B cell (primary cell): ENCODE data around the gene KRT80. TPM values are rescaled to one million over a fixed set of nuclear protein-coding genes. Genes with fewer than 3 reads are reported as not detected.

ENCODE experiments used
- ATAC-seq: fragments of 200-7000 bp; cut with Tn5 transposase; one replicate; pipeline ENCODE4 v1.10.0; 2021; ENCODE audit warnings: low read depth, mild to moderate bottlenecking, moderate number of reproducible peaks, moderate library complexity
- CTCF ChIA-PET: fragments of 350-600 bp; sonication (Branson Sonifier 250); formaldehyde crosslinking; loops from one replicate; lab custom pipeline; 2021; ENCODE audit warnings: antibody characterized with exemption, inconsistent platforms; lab: Charles Lee
- POLR2A ChIA-PET: fragments of 350-600 bp; sonication (Branson Sonifier 250); formaldehyde crosslinking; loops from one replicate; lab custom pipeline; 2021; ENCODE audit warnings: antibody characterized with exemption; lab: Charles Lee
- DNase-seq: peaks from one replicate; pipeline ENCODE4 v3.0.0; 2013
- H2AFZ ChIP-seq: 2 replicates; pipeline ENCODE4 v1.6.1; 2012; ENCODE audit warnings: mild to moderate bottlenecking, low read depth, low read length; ENCODE audit not compliant: insufficient read depth, poor library complexity, severe bottlenecking
- H3K27ac ChIP-seq, 2 donors: 1 replicate in 1 of 2; 2 replicates in 1 of 2; pipeline ENCODE4 v1.5.1; 2012 to 2013; ENCODE audit warnings: low read length in 2 of 2, mild to moderate bottlenecking in 2 of 2, moderate library complexity in 1 of 2
- H3K27me3 ChIP-seq, 4 experiments: fragments of 200-600 bp in 1 of 4; sonication (generic) in 1 of 4; replicated peaks in 1 of 4; 1 replicate in 2 of 4; 2 replicates in 2 of 4; pipeline versions ENCODE4 v1.6.1 to v1.7.0; 2013 to 2016; ENCODE audit warnings: low read length in 3 of 4, mild to moderate bottlenecking in 2 of 4, mixed read lengths in 1 of 4, moderate library complexity in 1 of 4; ENCODE audit not compliant: insufficient read depth in 4 of 4, control insufficient read depth in 3 of 4; ENCODE audit errors: control extremely low read depth in 1 of 4
- H3K36me3 ChIP-seq, 2 experiments: replicated peaks in 1 of 2; 1 replicate in 1 of 2; 2 replicates in 1 of 2; pipeline versions ENCODE4 v1.6.1 to v1.7.1; 2013; ENCODE audit warnings: low read length in 1 of 2; ENCODE audit not compliant: insufficient read depth in 2 of 2, control insufficient read depth in 1 of 2; ENCODE audit errors: control extremely low read depth in 1 of 2, extremely low read depth in 1 of 2
- H3K4me1 ChIP-seq, 2 donors: fragments of 200-600 bp in 1 of 2; sonication (generic) in 1 of 2; 1 replicate in 1 of 2; 2 replicates in 1 of 2; pipeline versions ENCODE4 v1.5.1 to v1.6.1; 2013 to 2017; ENCODE audit warnings: low read length in 2 of 2; ENCODE audit not compliant: control insufficient read depth in 2 of 2, insufficient read depth in 2 of 2
- H3K4me2 ChIP-seq: replicated peaks from 2 replicates; pipeline ENCODE3; 2012; ENCODE audit warnings: mild to moderate bottlenecking, low read depth, low read length; ENCODE audit not compliant: poor library complexity, severe bottlenecking
- H3K4me3 ChIP-seq, 5 experiments: fragments of 200-600 bp in 1 of 5; sonication (generic) in 1 of 5; 1 replicate in 3 of 5; 2 replicates in 2 of 5; pipeline versions ENCODE4 v1.5.1 to v1.7.0; 2011 to 2016; ENCODE audit warnings: low read length in 4 of 5, mild to moderate bottlenecking in 4 of 5, low read depth in 2 of 5, control low read depth in 1 of 5, moderate library complexity in 1 of 5; ENCODE audit not compliant: insufficient read depth in 1 of 5; ENCODE audit errors: control extremely low read depth in 1 of 5, extremely low read depth in 1 of 5
- H3K79me2 ChIP-seq: fragments of 200-600 bp; sonication (generic); one replicate; pipeline ENCODE4 v1.6.0; 2016; ENCODE audit warnings: low read length; ENCODE audit not compliant: control insufficient read depth, insufficient read depth
- H3K9ac ChIP-seq: fragments of 200-600 bp; sonication (generic); 2 replicates; pipeline ENCODE4 v1.6.1; 2017; ENCODE audit warnings: mild to moderate bottlenecking, low read length, moderate library complexity
- H3K9me3 ChIP-seq, 3 donors: one replicate each; pipeline versions ENCODE4 v1.6.1 to v1.7.1; 2013; ENCODE audit warnings: low read length in 2 of 3; ENCODE audit not compliant: control insufficient read depth in 2 of 3, insufficient read depth in 1 of 3; ENCODE audit errors: control extremely low read depth in 1 of 3
- H4K20me1 ChIP-seq: 2 replicates; pipeline ENCODE4 v1.6.0; 2012; ENCODE audit warnings: mild to moderate bottlenecking, low read length; ENCODE audit not compliant: insufficient read depth, control insufficient read depth, poor library complexity, severe bottlenecking
- H3K27ac Mint-ChIP-seq: one replicate; pipeline ENCODE4 v1.8.0; 2021; ENCODE audit warnings: mixed read lengths
- H3K27me3 Mint-ChIP-seq: one replicate; pipeline ENCODE4 v1.8.0; 2021; ENCODE audit warnings: mixed read lengths
- H3K4me1 Mint-ChIP-seq: one replicate; pipeline ENCODE4 v1.8.0; 2021; ENCODE audit warnings: mixed read lengths
- H3K4me3 Mint-ChIP-seq: one replicate; pipeline ENCODE4 v1.8.0; 2021; ENCODE audit warnings: mixed read lengths
- H3K9me3 Mint-ChIP-seq: one replicate; pipeline ENCODE4 v1.8.0; 2022; ENCODE audit warnings: mixed read lengths; ENCODE audit not compliant: insufficient read depth
- EZH2 ChIP-seq: IDR thresholded peaks from 2 replicates; pipeline ENCODE4 v1.6.1; 2012; ENCODE audit warnings: borderline replicate concordance, low read depth, mild to moderate bottlenecking, moderate library complexity, low read length; ENCODE audit not compliant: insufficient read depth, poor library complexity, severe bottlenecking
- WGBS: methylation state at CpG from one replicate; pipeline ENCODE4 v1.1.5; 2013; ENCODE audit warnings: missing lambda C conversion rate; ENCODE audit not compliant: insufficient coverage; 5-methylcytosine and 5-hydroxymethylcytosine counted together
- intact Hi-C: fragments of 100-400 bp; cut with micrococcal nuclease; formaldehyde crosslinking; loops from one replicate; pipeline ENCODE4 v1.10.0; 2022
- polyA plus RNA-seq: library from polyadenylated mRNA; depleted of rRNA; stranded (reverse); fragments of >200 nt; gene quantifications from 2 replicates; pipeline ENCODE4 v1.2.3, GENCODE V29; 2012
- total RNA-seq, 2 donors: library from RNA; stranded (reverse); fragments of 120-200 nt in 1 of 2; gene quantifications; 1 replicate in 1 of 2; 2 replicates in 1 of 2; pipeline versions ENCODE4 v1.2.3 to v1.2.4, GENCODE V29; 2013 to 2022
- TF ChIP-seq, protein P1 (sequence below): fragments of 200-600 bp; IDR thresholded peaks from one replicate; pipeline ENCODE4 v1.8.0; 2022; ENCODE audit warnings: antibody characterized with exemption, mild to moderate bottlenecking

The KRT80 gene
- total and polyA plus RNA-seq, 2 donors (not counting 1 experiment from before 2014, with no cell fraction given): not detected

DNA sequence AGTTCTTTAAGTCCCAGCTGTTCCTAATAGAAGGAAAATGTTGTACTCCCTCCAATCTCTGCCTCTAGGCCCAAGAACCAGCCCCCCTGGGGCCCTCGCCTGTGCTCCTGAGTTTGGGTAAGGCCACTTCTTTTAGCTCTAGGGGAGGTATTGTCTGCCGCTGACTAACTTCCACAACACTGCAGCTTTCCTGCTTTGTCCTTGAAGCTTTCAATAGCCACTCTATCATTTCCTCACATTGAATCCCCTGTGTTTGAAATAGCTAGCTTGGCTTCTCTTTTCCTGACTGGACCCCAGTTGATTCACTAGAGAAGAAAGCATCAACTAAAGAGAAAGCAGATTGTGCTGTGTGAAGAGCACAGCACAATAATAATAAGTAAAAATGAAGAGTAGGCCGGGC lies 28.8 kb downstream of the KRT80 start:
- Mint-ChIP-seq H3K9me3 (no peaks in the 10 kb centered on the region), H3K4me3 (no peak overlapping the region), H3K4me1 (no peaks in the 10 kb centered on the region), H3K27me3 (peaks cover 28% of the 10 kb centered on the region), H3K27ac (no peak overlapping the region)
- no peak overlapping the region for H3K4me3 ChIP-seq
- no peaks in the 10 kb centered on the region for H3K79me2 ChIP-seq
- intact Hi-C loops: no loop called here
- no peak overlapping the region for H3K4me2 ChIP-seq
- H4K20me1 ChIP-seq: no peaks in the 10 kb centered on the region
- DNase-seq (no peak), ATAC-seq (no peak)
- no peak for TF ChIP-seq EZH2
- TF ChIP-seq, protein P1, sequence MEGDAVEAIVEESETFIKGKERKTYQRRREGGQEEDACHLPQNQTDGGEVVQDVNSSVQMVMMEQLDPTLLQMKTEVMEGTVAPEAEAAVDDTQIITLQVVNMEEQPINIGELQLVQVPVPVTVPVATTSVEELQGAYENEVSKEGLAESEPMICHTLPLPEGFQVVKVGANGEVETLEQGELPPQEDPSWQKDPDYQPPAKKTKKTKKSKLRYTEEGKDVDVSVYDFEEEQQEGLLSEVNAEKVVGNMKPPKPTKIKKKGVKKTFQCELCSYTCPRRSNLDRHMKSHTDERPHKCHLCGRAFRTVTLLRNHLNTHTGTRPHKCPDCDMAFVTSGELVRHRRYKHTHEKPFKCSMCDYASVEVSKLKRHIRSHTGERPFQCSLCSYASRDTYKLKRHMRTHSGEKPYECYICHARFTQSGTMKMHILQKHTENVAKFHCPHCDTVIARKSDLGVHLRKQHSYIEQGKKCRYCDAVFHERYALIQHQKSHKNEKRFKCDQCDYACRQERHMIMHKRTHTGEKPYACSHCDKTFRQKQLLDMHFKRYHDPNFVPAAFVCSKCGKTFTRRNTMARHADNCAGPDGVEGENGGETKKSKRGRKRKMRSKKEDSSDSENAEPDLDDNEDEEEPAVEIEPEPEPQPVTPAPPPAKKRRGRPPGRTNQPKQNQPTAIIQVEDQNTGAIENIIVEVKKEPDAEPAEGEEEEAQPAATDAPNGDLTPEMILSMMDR: no peak
- POLR2A ChIA-PET: no interaction called here
- H2AFZ ChIP-seq: no peak overlapping the region
- H3K9ac ChIP-seq: no peak overlapping the region
- H3K9me3 ChIP-seq: peaks cover 0 to 8% (median 0%) of the 10 kb centered on the region in 3 donors
- H3K27ac ChIP-seq: no peak overlapping the region
- no peaks in the 10 kb centered on the region for H3K36me3 ChIP-seq
- no peaks in the 10 kb centered on the region for H3K4me1 ChIP-seq
- WGBS: 100% methylated on average over 2 of the region's 3 CpGs
- CTCF ChIA-PET: no interaction called here
- H3K27me3 ChIP-seq: peaks cover 0 to 6% (median 0%) of the 10 kb centered on the region in 4 experiments

DNA sequence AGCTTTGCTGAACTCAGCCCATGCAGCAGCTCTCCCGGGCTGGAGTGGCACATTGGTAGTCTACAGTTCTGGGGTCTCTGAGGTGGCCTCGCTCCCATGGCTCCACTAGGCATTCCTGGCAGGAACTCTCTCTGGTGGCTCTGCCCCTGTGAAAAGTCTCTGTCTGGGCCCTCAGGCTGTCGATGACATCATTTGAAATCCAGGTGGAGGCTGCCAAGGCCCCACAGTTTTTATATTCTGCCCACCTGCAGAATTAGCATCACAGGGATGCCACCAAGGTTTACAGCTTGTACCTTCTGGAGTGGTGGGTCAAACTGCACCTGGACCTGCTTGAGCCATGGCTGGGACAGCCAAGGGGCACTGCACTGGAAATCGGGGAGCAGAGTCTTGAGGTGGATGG lies 31.6 kb downstream of the KRT80 start:
- Histone ChIP-seq H3K9ac (no peak overlapping the region), H3K4me2 (no peak overlapping the region), H3K27ac (no peak overlapping the region), H3K27me3 (peaks cover 0 to 6% (median 0%) of the 10 kb centered on the region in 4 experiments), H4K20me1 (no peaks in the 10 kb centered on the region), H3K9me3 (peaks cover 0 to 8% (median 0%) of the 10 kb centered on the region in 3 donors), H3K36me3 (no peaks in the 10 kb centered on the region), H3K79me2 (no peaks in the 10 kb centered on the region), H2AFZ (no peak overlapping the region), H3K4me1 (peaks cover 0 to 7% of the 10 kb centered on the region in 2 donors), H3K4me3 (no peak overlapping the region)
- ChIA-PET POLR2A (no interaction called here), CTCF (interaction anchor here (1.9 kb wide), 1 partner anchor 167 kb away, joined by 6 read pairs; no protein-coding TSS in a partner anchor)
- ATAC-seq: no peak
- intact Hi-C loops: no loop called here
- no peak for DNase-seq
- Mint-ChIP-seq H3K4me3 (no peak overlapping the region), H3K27ac (no peak overlapping the region), H3K9me3 (no peaks in the 10 kb centered on the region), H3K4me1 (no peaks in the 10 kb centered on the region), H3K27me3 (peaks cover 18% of the 10 kb centered on the region)
- TF ChIP-seq EZH2: no peak
- TF ChIP-seq, protein P1: no peak
- WGBS: 92% methylated on average over 4 of the region's 4 CpGs
